GM21381 (cell line): ENCODE measurements around the gene OR8B3.

Experiments used
- ATAC-seq: cut with Tn5 transposase; IDR thresholded peaks from one replicate; pipeline ENCODE4 v1.9.1; 2021; ENCODE audit warnings: mild to moderate bottlenecking, moderate library complexity; ENCODE audit not compliant: unreplicated experiment

Gene OR8B3

DNA sequence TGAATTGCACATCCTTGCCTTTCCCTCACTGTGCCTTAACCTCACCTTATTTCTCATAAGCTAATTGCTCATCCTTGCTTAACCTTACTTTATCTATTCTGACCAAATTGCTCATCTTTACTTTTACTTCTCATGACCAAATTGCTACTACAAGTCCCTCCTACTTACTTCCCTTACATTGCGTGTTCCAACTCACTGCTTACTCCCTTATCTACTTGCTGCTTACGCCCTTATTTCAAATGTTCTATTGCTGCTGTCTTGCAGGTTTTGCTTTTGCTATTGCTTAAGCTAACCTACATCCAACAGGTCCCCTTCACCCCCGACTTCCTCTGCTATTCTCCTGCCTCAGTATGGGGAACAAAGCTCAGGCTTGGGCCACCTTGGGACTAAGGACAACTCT lies 22.5 kb downstream of the OR8B3 start:
- no peak for ATAC-seq

DNA sequence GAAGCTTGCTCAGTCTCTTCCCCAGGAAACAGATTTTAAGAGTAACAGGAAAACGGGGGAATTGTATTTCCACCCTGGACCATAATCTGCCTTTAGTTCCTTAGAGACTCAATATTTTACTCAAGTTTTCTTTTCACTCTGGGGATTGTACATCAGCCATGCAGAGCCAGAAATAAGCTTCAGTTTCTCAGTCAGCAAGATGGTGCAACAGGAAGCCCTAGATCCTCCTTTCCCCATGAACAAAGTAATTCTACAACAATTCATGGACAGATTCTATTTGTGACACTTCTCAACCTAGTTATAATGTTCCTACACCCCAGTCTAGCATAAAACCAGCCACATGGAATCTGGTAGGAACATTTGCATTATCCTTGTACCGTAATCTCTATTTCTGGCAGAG lies 39.3 kb downstream of the OR8B3 start:
- no peak for ATAC-seq

DNA sequence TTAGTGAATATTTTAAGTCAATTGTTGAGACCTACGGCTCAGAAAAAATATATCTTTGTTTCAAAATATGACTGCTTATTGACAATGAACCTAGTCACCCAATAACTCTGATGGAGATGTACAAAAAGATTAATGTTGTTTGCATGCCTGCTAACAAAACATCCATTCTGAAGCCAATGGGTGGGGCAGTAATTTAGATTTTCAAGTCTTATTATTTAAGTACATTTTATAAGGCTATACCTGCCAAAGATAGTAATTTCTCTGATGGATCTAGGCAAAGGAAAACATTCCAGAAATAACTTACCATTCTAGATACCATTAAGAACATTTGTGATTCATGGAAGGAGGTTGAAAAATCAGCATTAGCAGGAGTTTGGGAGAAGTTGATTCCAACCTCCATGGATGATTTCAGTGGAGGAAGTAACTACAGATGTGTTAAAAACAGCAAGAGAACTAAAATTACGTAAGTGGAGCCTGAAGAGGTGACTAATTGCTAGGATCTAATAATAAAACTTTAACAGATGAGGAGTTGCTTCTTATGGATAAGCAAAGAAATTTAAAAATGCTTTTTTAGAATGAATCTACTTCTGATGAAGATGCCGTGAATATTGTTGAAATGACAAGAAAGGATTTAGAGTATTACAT lies 52.4 kb downstream of the OR8B3 start:
- ATAC-seq, result no peak
